H1 (cell line): ENCODE results near the gene OR5C1. TPM values are rescaled to one million over a fixed set of nuclear protein-coding genes. Genes with fewer than 3 reads are reported as not detected.

Experiments
- CTCF ChIA-PET: fragments of 300-600 bp; sonication (Branson Sonifier 250); formaldehyde crosslinking; loops from one replicate; lab custom pipeline; 2021; ENCODE audit not compliant: partially characterized antibody; lab: Charles Lee
- POLR2A ChIA-PET: fragments of 300-600 bp; sonication (Branson Sonifier 250); formaldehyde crosslinking; loops from one replicate; lab custom pipeline; 2021; ENCODE audit warnings: inconsistent platforms; ENCODE audit not compliant: partially characterized antibody; lab: Charles Lee
- DNase-seq, 2 experiments: peaks; one replicate each; pipeline versions ENCODE4 v3.0.0 to v3.0.0-alpha.2; 2010 to 2022; ENCODE audit warnings: low spot score in 2 of 2, low read depth in 1 of 2, mixed read lengths in 1 of 2
- FAIRE-seq: peaks from 2 replicates; lab custom pipeline; 2011; peaks lifted over from hg19 to GRCh38; lab: Jason Lieb, UNC
- H2AFZ ChIP-seq: 2 replicates; pipeline ENCODE4 v1.8.1; 2012; ENCODE audit warnings: low read length, inconsistent platforms
- H2AK5ac ChIP-seq: 2 replicates; pipeline ENCODE4 v1.6.1; 2013; ENCODE audit warnings: low read depth, low read length
- H2BK120ac ChIP-seq: replicated peaks from 2 replicates; pipeline ENCODE3; 2013; ENCODE audit warnings: low read depth, low read length, inconsistent platforms
- H2BK12ac ChIP-seq: 2 replicates; pipeline ENCODE4 v1.6.1; 2013; ENCODE audit warnings: low read depth, low read length
- H2BK15ac ChIP-seq: 2 replicates; pipeline ENCODE4 v1.6.1; 2013; ENCODE audit warnings: low read length
- H2BK20ac ChIP-seq: 2 replicates; pipeline ENCODE4 v1.6.1; 2013; ENCODE audit warnings: low read length
- H2BK5ac ChIP-seq: 2 replicates; pipeline ENCODE4 v1.6.1; 2013; ENCODE audit warnings: low read depth, low read length
- H3K14ac ChIP-seq: 2 replicates; pipeline ENCODE4 v1.6.1; 2013; ENCODE audit warnings: inconsistent platforms; ENCODE audit not compliant: insufficient read length
- H3K18ac ChIP-seq: 2 replicates; pipeline ENCODE4 v1.6.1; 2013; ENCODE audit warnings: low read length; ENCODE audit errors: extremely low read depth
- H3K23ac ChIP-seq: 2 replicates; pipeline ENCODE4 v1.6.1; 2013; ENCODE audit warnings: inconsistent platforms; ENCODE audit not compliant: insufficient read length
- H3K23me2 ChIP-seq: 2 replicates; pipeline ENCODE4 v1.6.1; 2013; ENCODE audit warnings: low read depth, low read length
- H3K27ac ChIP-seq: 2 replicates; pipeline ENCODE4 v1.6.1; 2011; ENCODE audit warnings: low read depth, low read length, inconsistent platforms
- H3K27me3 ChIP-seq, 4 experiments: replicated peaks in 1 of 4; 1 replicate in 1 of 4; 2 replicates in 3 of 4; pipeline versions ENCODE4 v1.6.1 to v1.8.1; 2011 to 2013; ENCODE audit warnings: low read length in 3 of 4, mild to moderate bottlenecking in 3 of 4, inconsistent platforms in 2 of 4, mixed read lengths in 2 of 4, moderate library complexity in 1 of 4; ENCODE audit not compliant: control insufficient read depth in 3 of 4, insufficient read depth in 3 of 4; ENCODE audit errors: extremely low read depth in 1 of 4
- H3K36me3 ChIP-seq, 4 experiments: 2 replicates each; pipeline versions ENCODE4 v1.6.1 to v1.8.1; 2011 to 2013; ENCODE audit warnings: mild to moderate bottlenecking in 4 of 4, low read length in 3 of 4, moderate library complexity in 2 of 4, control low read depth in 1 of 4, inconsistent platforms in 1 of 4; ENCODE audit not compliant: insufficient read depth in 4 of 4, control insufficient read depth in 2 of 4
- H3K4ac ChIP-seq: replicated peaks from 2 replicates; pipeline ENCODE3; 2013; ENCODE audit warnings: low read length, low read depth, mixed read lengths, inconsistent platforms; ENCODE audit not compliant: insufficient read length
- H3K4me1 ChIP-seq, 4 experiments: replicated peaks in 1 of 4; 1 replicate in 1 of 4; 2 replicates in 3 of 4; pipeline versions ENCODE4 v1.6.1 to v1.8.1; 2011 to 2013; ENCODE audit warnings: low read length in 3 of 4, inconsistent platforms in 2 of 4, mixed read lengths in 1 of 4; ENCODE audit not compliant: insufficient read depth in 4 of 4, control insufficient read depth in 3 of 4
- H3K4me2 ChIP-seq, 2 experiments: 2 replicates each; pipeline versions ENCODE4 v1.6.1 to v1.8.1; 2011 to 2013; ENCODE audit warnings: low read depth in 2 of 2, low read length in 2 of 2, control low read depth in 1 of 2, inconsistent platforms in 1 of 2, mild to moderate bottlenecking in 1 of 2; ENCODE audit not compliant: insufficient read depth in 1 of 2
- H3K4me3 ChIP-seq, 4 experiments: fragments of 200-600, 300-600 bp in 1 of 4; sonication (generic), shearing (Covaris generic), sonication (Bioruptor Twin) in 1 of 4; 2 replicates each; pipeline versions ENCODE4 v1.5.1 to v1.8.1; 2011 to 2016; ENCODE audit warnings: low read length in 4 of 4, low read depth in 3 of 4, control low read depth in 2 of 4, inconsistent platforms in 2 of 4, mild to moderate bottlenecking in 2 of 4, mixed read lengths in 1 of 4, moderate library complexity in 1 of 4; ENCODE audit not compliant: insufficient read depth in 2 of 4; ENCODE audit errors: extremely low read depth in 1 of 4
- H3K56ac ChIP-seq: replicated peaks from 2 replicates; pipeline ENCODE3; 2013; ENCODE audit warnings: low read depth, mild to moderate bottlenecking, mixed read lengths, low read length, inconsistent platforms; ENCODE audit not compliant: insufficient read length
- H3K79me1 ChIP-seq: 2 replicates; pipeline ENCODE4 v1.6.1; 2013; ENCODE audit warnings: low read depth, low read length, control low read depth
- H3K79me2 ChIP-seq, 2 experiments: 2 replicates each; pipeline versions ENCODE4 v1.6.1 to v1.8.1; 2012 to 2013; ENCODE audit warnings: low read length in 2 of 2, mild to moderate bottlenecking in 2 of 2, inconsistent platforms in 1 of 2; ENCODE audit not compliant: insufficient read depth in 2 of 2, control insufficient read depth in 1 of 2
- H3K9ac ChIP-seq, 4 experiments: replicated peaks in 1 of 4; 1 replicate in 1 of 4; 2 replicates in 3 of 4; pipeline versions ENCODE4 v1.6.1 to v1.8.1; 2011 to 2013; ENCODE audit warnings: low read depth in 3 of 4, low read length in 3 of 4, control low read depth in 2 of 4, mild to moderate bottlenecking in 2 of 4, moderate library complexity in 2 of 4, inconsistent platforms in 1 of 4; ENCODE audit errors: extremely low read depth in 1 of 4
- H3K9me3 ChIP-seq, 2 experiments: 2 replicates each; pipeline versions ENCODE4 v1.6.1 to v1.8.1; 2012 to 2013; ENCODE audit warnings: mild to moderate bottlenecking in 2 of 2, moderate library complexity in 2 of 2, control low read depth in 1 of 2, inconsistent platforms in 1 of 2, low read depth in 1 of 2, low read length in 1 of 2, mixed read lengths in 1 of 2; ENCODE audit not compliant: insufficient read depth in 2 of 2
- H4K20me1 ChIP-seq, 2 experiments: replicated peaks in 1 of 2; 2 replicates each; pipeline versions ENCODE3 to v1.8.1; 2011 to 2013; ENCODE audit warnings: inconsistent platforms in 2 of 2, low read length in 2 of 2, mild to moderate bottlenecking in 1 of 2; ENCODE audit not compliant: insufficient read depth in 2 of 2, control insufficient read depth in 1 of 2
- H4K5ac ChIP-seq: 2 replicates; pipeline ENCODE4 v1.6.1; 2013; ENCODE audit warnings: low read length, low read depth, mixed read lengths, inconsistent platforms; ENCODE audit not compliant: insufficient read length
- H4K8ac ChIP-seq: 2 replicates; pipeline ENCODE4 v1.8.0; 2013; ENCODE audit warnings: mild to moderate bottlenecking, moderate library complexity, low read length, inconsistent platforms; ENCODE audit not compliant: insufficient read depth; ENCODE audit errors: extremely low read depth
- H4K91ac ChIP-seq: replicated peaks from 2 replicates; pipeline ENCODE3; 2013; ENCODE audit warnings: low read length, mixed read lengths, inconsistent platforms; ENCODE audit not compliant: insufficient read length
- BCL11A ChIP-seq, 2 experiments: IDR thresholded peaks; one replicate each; pipeline ENCODE4 v1.6.1; 2011; ENCODE audit warnings: low read depth in 2 of 2, low read length in 2 of 2, mild to moderate bottlenecking in 2 of 2
- BRCA1 ChIP-seq: IDR thresholded peaks from 2 replicates; pipeline ENCODE4 v1.6.1; 2012; ENCODE audit warnings: low read depth, low read length, improper control_type of control experiment
- CTCF ChIP-seq, 3 experiments: IDR thresholded peaks; 1 replicate in 2 of 3; 2 replicates in 1 of 3; pipeline versions ENCODE4 v1.5.1 to v1.6.1; 2011; ENCODE audit warnings: low read length in 3 of 3, mild to moderate bottlenecking in 3 of 3, inconsistent platforms in 2 of 3, low read depth in 1 of 3, moderate library complexity in 1 of 3; ENCODE audit not compliant: insufficient read depth in 1 of 3; ENCODE audit errors: control extremely low read depth in 1 of 3
- RAD21 ChIP-seq, 2 experiments: IDR thresholded peaks in 1 of 2; conservative IDR thresholded peaks in 1 of 2; 2 replicates each; pipeline ENCODE4 v1.6.1; 2011; ENCODE audit warnings: low read depth in 2 of 2, low read length in 2 of 2, improper control_type of control experiment in 1 of 2, inconsistent platforms in 1 of 2, mild to moderate bottlenecking in 1 of 2, moderate library complexity in 1 of 2
- SUZ12 ChIP-seq: fragments of 200-600 bp; sonication (generic); IDR thresholded peaks from 2 replicates; pipeline ENCODE4 v1.6.1; 2012; ENCODE audit warnings: mild to moderate bottlenecking, inconsistent platforms, low read length, moderate library complexity, mixed read lengths
- YY1 ChIP-seq: IDR thresholded peaks from 2 replicates; pipeline ENCODE4 v1.6.1; 2011; ENCODE audit warnings: low read depth, mild to moderate bottlenecking, low read length
- WGBS, 2 experiments: shearing (Covaris generic) in 1 of 2; methylation state at CpG; one replicate each; pipeline versions ENCODE4 v1.1.6 to v1.1.7; 2013 to 2015; ENCODE audit warnings: low lambda C conversion rate in 2 of 2, mixed read lengths in 2 of 2, inconsistent platforms in 1 of 2, low coverage in 1 of 2, missing lambda C conversion rate in 1 of 2; ENCODE audit not compliant: insufficient replicate concordance in 2 of 2, insufficient coverage in 1 of 2, insufficient read length in 1 of 2; ENCODE audit errors: extremely low coverage in 1 of 2, missing lambda C conversion rate in 1 of 2; 5-methylcytosine and 5-hydroxymethylcytosine counted together
- polyA plus RNA-seq, 7 experiments: library from polyadenylated mRNA; depleted of rRNA in 3 of 7; stranded (reverse) in 5 of 7; unstranded in 2 of 7; fragments of >200 nt in 5 of 7; fragments of 200-250 nt in 2 of 7; gene quantifications; 1 replicate in 5 of 7; 2 replicates in 1 of 7; 4 replicates in 1 of 7; pipeline versions ENCODE4 v1.2.1 to v1.2.3, GENCODE V29; 2011 to 2013; ENCODE audit warnings: missing spikeins in 2 of 7, mixed read lengths in 2 of 7
- total RNA-seq: library from RNA; stranded (reverse); fragmentation: NEBNext Ultra II Directional; extraction: Animal tissue kit (Norgen Biotek cat#: 25700); gene quantifications from 2 replicates; pipeline ENCODE4 v1.2.1, GENCODE V29; 2021

Gene OR5C1
- total and polyA plus RNA-seq, 2 of the 8 experiments (the other 6 are each of a cell fraction or from before 2014, with no cell fraction given) = not detected

- 7% methylated on average over 8 of the region's 8 CpGs; no CpG with 5 or more reads in 1 of the 2 experiments for WGBS, 2 experiments
Observed at GRCh38 chr9:122810306-122810946, 21.7 kb downstream of the OR5C1 start.

More at GRCh38 chr9:122810306-122810946, 21.7 kb downstream of the OR5C1 start:
- no peak overlapping the region for H2BK12ac ChIP-seq
- no peaks in the 10 kb centered on the region for H3K79me1 ChIP-seq
- DNase-seq (peak; percentile 29 to 81), FAIRE-seq (peak; percentile 98)
- no peak overlapping the region for H2AK5ac ChIP-seq
- H3K14ac ChIP-seq = no peak overlapping the region
- CTCF ChIA-PET = interaction anchor here (0.7 to 6.3 kb wide), 21 partner anchors 9 to 954 kb away, joined by 3 to 61 read pairs (median 4); partner anchors contain the start of gene OR5C1
- H3K56ac ChIP-seq = no peak overlapping the region
- no peak overlapping the region for H3K18ac ChIP-seq
- H4K20me1 ChIP-seq = no peaks in the 10 kb centered on the region
- 0 out of 4 replicates have a peak overlapping the region, but pooled peaks of 1 of the 2 experiments have one; percentile 4 for H3K4me2 ChIP-seq
- peaks cover 0 to 3% (median 2%) of the 10 kb centered on the region in 4 experiments; a peak in 4 of 7 replicates for H3K4me1 ChIP-seq
- peaks cover 7 to 9% of the 10 kb centered on the region in 2 experiments for H3K9me3 ChIP-seq
- no peak overlapping the region for H3K23ac ChIP-seq
- no peak overlapping the region for H2BK20ac ChIP-seq
- no peak overlapping the region for H4K91ac ChIP-seq
- no peak overlapping the region for H2BK15ac ChIP-seq
- no peak overlapping the region for H3K27ac ChIP-seq
- H4K8ac ChIP-seq = no peak overlapping the region
- H2BK120ac ChIP-seq = no peak overlapping the region
- H3K9ac ChIP-seq = no peak overlapping the region
- peak overlapping the region; percentile 68 for H2AFZ ChIP-seq
- H3K27me3 ChIP-seq = no peaks in the 10 kb centered on the region
- H2BK5ac ChIP-seq = no peak overlapping the region
- POLR2A ChIA-PET = interaction anchor here (1.4 kb wide), 1 partner anchor 346 kb away, joined by 3 read pairs; no protein-coding TSS in a partner anchor
- H3K79me2 ChIP-seq = no peaks in the 10 kb centered on the region
- no peaks in the 10 kb centered on the region for H3K36me3 ChIP-seq
- no peak overlapping the region for H3K4me3 ChIP-seq
- TF ChIP-seq RAD21 (IDR thresholded peaks at IDR 0.05 in 1 of 2, conservative IDR thresholded peaks at IDR 0.05 in 1 of 2; ENCODE audit: low read depth in 2 of 2, low read length in 2 of 2) (peak; percentile 97), YY1 (peak; percentile 85), BRCA1 (0 out of 2 replicates have a peak, but pooled peaks have one; percentile 12), CTCF (IDR thresholded peaks at IDR 0.05; ENCODE audit: control extremely low read depth in 1 of 3, insufficient read depth in 1 of 3, low read depth in 1 of 3, low read length in 3 of 3) (peak; percentile 49 to 87 (median 84)), BCL11A (IDR thresholded peaks at IDR 0.05; ENCODE audit: low read depth in 2 of 2, low read length in 2 of 2) (no peak), SUZ12 (no peak)
- TF ChIP-seq, all 59 proteins: peak for 4
- Histone ChIP-seq H3K23me2 (no peaks in the 10 kb centered on the region), H3K4ac (no peak overlapping the region), H4K5ac (no peak overlapping the region)
